Neural cell (in vitro differentiated cells): ENCODE measurements around the gene HERC3. TPM values are rescaled to one million over a fixed set of nuclear protein-coding genes. Genes with fewer than 3 reads are reported as not detected.

Experiments used
- H2AFZ ChIP-seq: fragments of 200-600, 300-800 bp; sonication (generic), shearing (Covaris generic); 2 replicates; pipeline ENCODE4 v1.6.0; 2014; ENCODE audit warnings: low read depth, mild to moderate bottlenecking, antibody characterized with exemption, low read length, moderate library complexity
- H3F3A ChIP-seq: fragments of 200-600 bp; shearing (Covaris generic); 2 replicates; pipeline ENCODE4 v1.6.1; 2016; ENCODE audit warnings: mild to moderate bottlenecking, moderate library complexity, mixed read lengths, antibody characterized with exemption, low read length; ENCODE audit not compliant: insufficient read depth, poor library complexity, severe bottlenecking
- H3K27ac ChIP-seq: fragments of 200-600, 300-800 bp; sonication (generic), shearing (Covaris generic); 2 replicates; pipeline ENCODE4 v1.5.1; 2014; ENCODE audit warnings: mild to moderate bottlenecking, low read length, moderate library complexity
- H3K27me3 ChIP-seq: fragments of 300-800, 200-600 bp; sonication (generic), shearing (Covaris generic); 2 replicates; pipeline ENCODE4 v1.6.0; 2014; ENCODE audit warnings: mild to moderate bottlenecking, low read depth, low read length, moderate library complexity; ENCODE audit not compliant: insufficient read depth
- H3K36me3 ChIP-seq: fragments of 300-800, 200-600 bp; sonication (generic), shearing (Covaris generic); 2 replicates; pipeline ENCODE4 v1.5.1; 2014; ENCODE audit warnings: mild to moderate bottlenecking, antibody characterized with exemption, low read length, moderate library complexity; ENCODE audit not compliant: insufficient read depth
- H3K4me2 ChIP-seq: fragments of 300-800, 200-600 bp; sonication (generic), shearing (Covaris generic); 2 replicates; pipeline ENCODE4 v1.6.0; 2014; ENCODE audit warnings: mild to moderate bottlenecking, low read length
- H3K4me3 ChIP-seq: fragments of 300-800, 200-600 bp; sonication (generic), shearing (Covaris generic); 2 replicates; pipeline ENCODE4 v1.5.1; 2014; ENCODE audit warnings: mild to moderate bottlenecking, low read length, moderate library complexity
- H3K79me2 ChIP-seq: fragments of 200-600 bp; shearing (Covaris generic); replicated peaks from 2 replicates; pipeline ENCODE4 v1.6.0; 2014; ENCODE audit warnings: mild to moderate bottlenecking, low read length, moderate library complexity; ENCODE audit not compliant: insufficient read depth
- H3K9ac ChIP-seq: fragments of 300-800, 200-600 bp; sonication (generic), shearing (Covaris generic); 2 replicates; pipeline ENCODE4 v1.6.1; 2016; ENCODE audit warnings: mild to moderate bottlenecking, low read length, mixed read lengths
- H3K9me2 ChIP-seq: fragments of 200-600 bp; shearing (Covaris generic); 2 replicates; pipeline ENCODE4 v1.6.1; 2016; ENCODE audit warnings: mild to moderate bottlenecking, low read length, mixed read lengths; ENCODE audit not compliant: insufficient read depth
- H3K9me3 ChIP-seq: fragments of 200-600, 300-800 bp; sonication (generic), shearing (Covaris generic); 2 replicates; pipeline ENCODE4 v1.6.1; 2016; ENCODE audit warnings: mild to moderate bottlenecking, mixed run types, low read length, moderate library complexity, mixed read lengths
- H4K20me1 ChIP-seq: fragments of 200-600 bp; shearing (Covaris generic); 2 replicates; pipeline ENCODE4 v1.6.1; 2016; ENCODE audit warnings: mild to moderate bottlenecking, mixed run types; ENCODE audit not compliant: insufficient read depth
- EP300 ChIP-seq: fragments of 450-650 bp; conservative IDR thresholded peaks from 2 replicates; pipeline ENCODE4 v1.6.1; 2014; ENCODE audit warnings: antibody characterized with exemption, mild to moderate bottlenecking, moderate library complexity; ENCODE audit not compliant: poor library complexity, severe bottlenecking
- EZH2 ChIP-seq: fragments of 200-600, 300-800 bp; shearing (Covaris generic), sonication (generic); IDR thresholded peaks from 2 replicates; pipeline ENCODE4 v1.6.1; 2014; ENCODE audit warnings: antibody characterized with exemption, low read length, borderline replicate concordance, mild to moderate bottlenecking; ENCODE audit not compliant: insufficient read depth, poor library complexity, severe bottlenecking
- MXI1 ChIP-seq: fragments of 450-650 bp; conservative IDR thresholded peaks from 2 replicates; pipeline ENCODE4 v1.6.1; 2014; ENCODE audit warnings: antibody characterized with exemption, mild to moderate bottlenecking; ENCODE audit not compliant: poor library complexity, severe bottlenecking
- POLR2AphosphoS5 ChIP-seq: IDR thresholded peaks from 2 replicates; pipeline ENCODE4 v1.6.1; 2012
- RAD21 ChIP-seq: fragments of 450-650 bp; conservative IDR thresholded peaks from 2 replicates; pipeline ENCODE4 v1.6.1; 2014; ENCODE audit warnings: antibody characterized with exemption, mild to moderate bottlenecking, moderate library complexity
- SMC3 ChIP-seq: fragments of 450-650 bp; conservative IDR thresholded peaks from 2 replicates; pipeline ENCODE4 v1.6.1; 2014; ENCODE audit warnings: antibody characterized with exemption, mild to moderate bottlenecking, moderate library complexity; ENCODE audit not compliant: poor library complexity
- TAF1 ChIP-seq: IDR thresholded peaks from 2 replicates; pipeline ENCODE4 v1.6.1; 2012; ENCODE audit warnings: low read depth
- polyA plus RNA-seq: library from polyadenylated mRNA; depleted of rRNA; stranded (reverse); fragments of >200 nt; gene quantifications from 2 replicates; pipeline ENCODE4 v1.2.3, GENCODE V29; 2014
- TF ChIP-seq, protein P1 (sequence below): IDR thresholded peaks from 2 replicates; pipeline ENCODE4 v1.6.1; 2012; ENCODE audit warnings: borderline replicate concordance
- TF ChIP-seq, protein P2 (sequence below): fragments of 450-650 bp; IDR thresholded peaks from 2 replicates; pipeline ENCODE4 v1.5.1; 2014; ENCODE audit warnings: antibody characterized with exemption, mild to moderate bottlenecking, moderate library complexity; ENCODE audit not compliant: poor library complexity, severe bottlenecking

Gene HERC3
- polyA plus RNA-seq, 1 donor from 2014 or later, result 49.2 TPM

DNA sequence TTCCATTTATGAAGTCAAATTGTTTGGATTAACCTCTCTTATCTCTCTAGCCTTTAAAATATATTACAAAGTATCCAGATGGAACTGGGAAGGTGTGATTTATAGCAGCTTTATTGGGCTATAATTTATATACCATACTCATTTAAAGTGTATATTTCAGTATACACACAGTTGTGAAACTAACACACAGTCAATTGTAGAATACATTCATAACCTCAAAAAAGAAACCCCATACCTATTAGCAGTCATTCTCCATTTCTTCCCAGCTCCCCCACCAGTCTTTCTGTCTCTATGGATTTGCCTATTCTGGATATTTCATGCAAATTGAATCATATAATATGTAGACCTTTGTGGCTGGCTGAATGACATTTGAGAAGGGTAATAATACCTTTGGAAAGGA lies 112.9 kb downstream of the HERC3 start:
- peak overlapping the region; percentile 21 for H3K9ac ChIP-seq
- H2AFZ ChIP-seq, result no peak overlapping the region
- no peak overlapping the region for H3K4me2 ChIP-seq
- peaks cover 13% of the 10 kb centered on the region for H3K36me3 ChIP-seq
- no peaks in the 10 kb centered on the region for H3K9me2 ChIP-seq
- H3F3A ChIP-seq, result no peaks in the 10 kb centered on the region
- H3K9me3 ChIP-seq, result no peaks in the 10 kb centered on the region
- TF ChIP-seq POLR2AphosphoS5 (no peak), TAF1 (no peak), EZH2 (no peak), RAD21 (no peak), MXI1 (no peak), SMC3 (no peak), EP300 (no peak)
- TF ChIP-seq, protein P1, sequence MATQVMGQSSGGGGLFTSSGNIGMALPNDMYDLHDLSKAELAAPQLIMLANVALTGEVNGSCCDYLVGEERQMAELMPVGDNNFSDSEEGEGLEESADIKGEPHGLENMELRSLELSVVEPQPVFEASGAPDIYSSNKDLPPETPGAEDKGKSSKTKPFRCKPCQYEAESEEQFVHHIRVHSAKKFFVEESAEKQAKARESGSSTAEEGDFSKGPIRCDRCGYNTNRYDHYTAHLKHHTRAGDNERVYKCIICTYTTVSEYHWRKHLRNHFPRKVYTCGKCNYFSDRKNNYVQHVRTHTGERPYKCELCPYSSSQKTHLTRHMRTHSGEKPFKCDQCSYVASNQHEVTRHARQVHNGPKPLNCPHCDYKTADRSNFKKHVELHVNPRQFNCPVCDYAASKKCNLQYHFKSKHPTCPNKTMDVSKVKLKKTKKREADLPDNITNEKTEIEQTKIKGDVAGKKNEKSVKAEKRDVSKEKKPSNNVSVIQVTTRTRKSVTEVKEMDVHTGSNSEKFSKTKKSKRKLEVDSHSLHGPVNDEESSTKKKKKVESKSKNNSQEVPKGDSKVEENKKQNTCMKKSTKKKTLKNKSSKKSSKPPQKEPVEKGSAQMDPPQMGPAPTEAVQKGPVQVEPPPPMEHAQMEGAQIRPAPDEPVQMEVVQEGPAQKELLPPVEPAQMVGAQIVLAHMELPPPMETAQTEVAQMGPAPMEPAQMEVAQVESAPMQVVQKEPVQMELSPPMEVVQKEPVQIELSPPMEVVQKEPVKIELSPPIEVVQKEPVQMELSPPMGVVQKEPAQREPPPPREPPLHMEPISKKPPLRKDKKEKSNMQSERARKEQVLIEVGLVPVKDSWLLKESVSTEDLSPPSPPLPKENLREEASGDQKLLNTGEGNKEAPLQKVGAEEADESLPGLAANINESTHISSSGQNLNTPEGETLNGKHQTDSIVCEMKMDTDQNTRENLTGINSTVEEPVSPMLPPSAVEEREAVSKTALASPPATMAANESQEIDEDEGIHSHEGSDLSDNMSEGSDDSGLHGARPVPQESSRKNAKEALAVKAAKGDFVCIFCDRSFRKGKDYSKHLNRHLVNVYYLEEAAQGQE, result no peak
- TF ChIP-seq, protein P2, sequence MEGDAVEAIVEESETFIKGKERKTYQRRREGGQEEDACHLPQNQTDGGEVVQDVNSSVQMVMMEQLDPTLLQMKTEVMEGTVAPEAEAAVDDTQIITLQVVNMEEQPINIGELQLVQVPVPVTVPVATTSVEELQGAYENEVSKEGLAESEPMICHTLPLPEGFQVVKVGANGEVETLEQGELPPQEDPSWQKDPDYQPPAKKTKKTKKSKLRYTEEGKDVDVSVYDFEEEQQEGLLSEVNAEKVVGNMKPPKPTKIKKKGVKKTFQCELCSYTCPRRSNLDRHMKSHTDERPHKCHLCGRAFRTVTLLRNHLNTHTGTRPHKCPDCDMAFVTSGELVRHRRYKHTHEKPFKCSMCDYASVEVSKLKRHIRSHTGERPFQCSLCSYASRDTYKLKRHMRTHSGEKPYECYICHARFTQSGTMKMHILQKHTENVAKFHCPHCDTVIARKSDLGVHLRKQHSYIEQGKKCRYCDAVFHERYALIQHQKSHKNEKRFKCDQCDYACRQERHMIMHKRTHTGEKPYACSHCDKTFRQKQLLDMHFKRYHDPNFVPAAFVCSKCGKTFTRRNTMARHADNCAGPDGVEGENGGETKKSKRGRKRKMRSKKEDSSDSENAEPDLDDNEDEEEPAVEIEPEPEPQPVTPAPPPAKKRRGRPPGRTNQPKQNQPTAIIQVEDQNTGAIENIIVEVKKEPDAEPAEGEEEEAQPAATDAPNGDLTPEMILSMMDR, result no peak
- H3K27me3 ChIP-seq, result no peaks in the 10 kb centered on the region
- H3K79me2 ChIP-seq, result no peaks in the 10 kb centered on the region
- H3K27ac ChIP-seq, result peak overlapping the region; percentile 76
- no peaks in the 10 kb centered on the region for H4K20me1 ChIP-seq
- peak overlapping the region; percentile 34 for H3K4me3 ChIP-seq

DNA sequence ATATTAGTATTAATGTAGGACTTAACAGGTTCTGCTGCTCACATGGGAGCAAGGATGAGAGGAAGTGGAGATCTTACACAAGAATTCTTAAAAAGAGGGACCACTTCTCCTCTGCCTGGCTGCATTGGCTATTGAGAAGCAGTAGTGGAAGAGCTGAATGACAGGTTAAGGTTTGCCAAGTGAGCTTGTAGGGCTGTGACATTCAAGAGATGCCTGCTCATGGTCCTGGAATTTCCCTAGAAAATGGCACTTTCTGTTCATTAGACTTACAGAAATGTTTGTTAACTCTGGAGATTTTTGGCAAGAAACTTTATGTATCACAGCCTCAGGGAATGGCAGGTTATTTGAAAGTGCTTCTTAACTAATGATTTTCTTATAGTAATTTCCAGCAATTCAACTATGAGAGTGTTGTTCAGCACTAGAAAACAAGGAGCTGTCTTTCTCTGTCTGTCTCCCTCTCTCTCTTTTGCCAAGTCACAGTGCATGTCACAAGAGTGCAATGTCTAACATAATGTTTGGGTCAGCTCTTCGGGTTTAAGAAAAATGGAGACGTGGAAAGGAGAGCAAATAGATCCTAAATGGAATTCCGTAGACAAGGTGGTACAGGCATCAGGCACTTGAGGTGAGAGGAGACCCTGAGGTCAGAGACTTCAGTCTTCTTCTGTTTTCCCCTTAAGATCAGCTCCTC lies 113.7 kb downstream of the HERC3 start:
- Histone ChIP-seq H3K9me2 (no peaks in the 10 kb centered on the region), H2AFZ (no peak overlapping the region), H3K9ac (peak overlapping the region; percentile 21), H3K27me3 (no peaks in the 10 kb centered on the region), H4K20me1 (no peaks in the 10 kb centered on the region), H3K4me2 (no peak overlapping the region), H3K9me3 (no peaks in the 10 kb centered on the region), H3F3A (no peaks in the 10 kb centered on the region), H3K36me3 (peaks cover 21% of the 10 kb centered on the region), H3K79me2 (no peaks in the 10 kb centered on the region), H3K4me3 (peak overlapping the region; percentile 34), H3K27ac (peak overlapping the region; percentile 76)
- no peak for TF ChIP-seq RAD21
- no peak for TF ChIP-seq SMC3
- no peak for TF ChIP-seq TAF1
- TF ChIP-seq, protein P1, result no peak
- TF ChIP-seq, protein P2, result no peak
- no peak for TF ChIP-seq EP300
- TF ChIP-seq EZH2, result no peak
- no peak for TF ChIP-seq POLR2AphosphoS5
- no peak for TF ChIP-seq MXI1
